WTC11 (cell line): ENCODE data around the gene TRIM40. TPM values are rescaled to one million over a fixed set of nuclear protein-coding genes. Genes with fewer than 3 reads are reported as not detected.

Experiments
- ATAC-seq: fragments of 200-7000 bp; cut with Tn5 transposase; 2 replicates; pipeline ENCODE4 v1.10.0; 2021; ENCODE audit warnings: mild to moderate bottlenecking, moderate library complexity
- Bru-seq: library from RNA; stranded (reverse); fragments of 400-500 nt; gene quantifications from one replicate; lab custom pipeline; 2021; lab: Mats Ljungman, UMichigan
- CTCF ChIA-PET: fragments of 300-600 bp; sonication (Branson Sonifier 250); formaldehyde crosslinking; loops from one replicate; lab custom pipeline; 2021; ENCODE audit warnings: antibody characterized with exemption; lab: Charles Lee
- POLR2A ChIA-PET: fragments of 350-600 bp; sonication (Branson Sonifier 250); formaldehyde crosslinking; loops from one replicate; lab custom pipeline; 2021; ENCODE audit warnings: antibody characterized with exemption; lab: Charles Lee
- DNase-seq: peaks from one replicate; pipeline ENCODE4 v3.0.0; 2021; ENCODE audit warnings: low spot score
- H3K27ac Mint-ChIP-seq: 2 replicates; pipeline ENCODE4 v1.8.0; 2021; ENCODE audit warnings: mixed read lengths
- H3K27me3 Mint-ChIP-seq: 2 replicates; pipeline ENCODE4 v1.8.0; 2021; ENCODE audit warnings: low read depth, mild to moderate bottlenecking, moderate library complexity, mixed read lengths
- H3K36me3 Mint-ChIP-seq: 2 replicates; pipeline ENCODE4 v1.8.0; 2021; ENCODE audit warnings: mixed read lengths
- H3K4me1 Mint-ChIP-seq: 2 replicates; pipeline ENCODE4 v1.8.0; 2022; ENCODE audit warnings: mixed read lengths
- H3K4me3 Mint-ChIP-seq: 2 replicates; pipeline ENCODE4 v1.8.0; 2021; ENCODE audit warnings: mild to moderate bottlenecking, moderate library complexity, mixed read lengths
- H3K9me3 Mint-ChIP-seq: 2 replicates; pipeline ENCODE4 v1.8.0; 2021; ENCODE audit warnings: mixed read lengths
- CREB1 ChIP-seq: sonication (generic); formaldehyde crosslinking; IDR thresholded peaks from 2 replicates; pipeline ENCODE4 v1.8.0; 2023; ENCODE audit warnings: mild to moderate bottlenecking, missing genetic modification reagents
- E2F1 ChIP-seq: sonication (generic); formaldehyde crosslinking; IDR thresholded peaks from 2 replicates; pipeline ENCODE4 v1.8.0; 2022; ENCODE audit warnings: mild to moderate bottlenecking, missing genetic modification reagents
- ERG ChIP-seq: fragments of 250-450 bp; sonication (Bioruptor Pico); IDR thresholded peaks from 2 replicates; pipeline ENCODE4 v1.8.0; 2021; ENCODE audit warnings: mild to moderate bottlenecking
- ESRRA ChIP-seq: sonication (generic); formaldehyde crosslinking; IDR thresholded peaks from 2 replicates; pipeline ENCODE4 v1.8.1; 2022; ENCODE audit warnings: mild to moderate bottlenecking, missing genetic modification reagents, borderline replicate concordance
- MXD4 ChIP-seq: fragments of 250-450 bp; sonication (Bioruptor Pico); IDR thresholded peaks from 2 replicates; pipeline ENCODE4 v1.8.0; 2021; ENCODE audit warnings: mild to moderate bottlenecking, moderate library complexity, borderline replicate concordance
- NFE2L1 ChIP-seq: sonication (generic); formaldehyde crosslinking; IDR thresholded peaks from 2 replicates; pipeline ENCODE4 v1.8.1; 2023; ENCODE audit warnings: missing genetic modification reagents
- NFYB ChIP-seq: sonication (generic); formaldehyde crosslinking; conservative IDR thresholded peaks from 2 replicates; pipeline ENCODE4 v1.8.0; 2022; ENCODE audit warnings: low read depth, missing genetic modification reagents
- NR1H2 ChIP-seq: sonication (generic); formaldehyde crosslinking; IDR thresholded peaks from 2 replicates; pipeline ENCODE4 v1.9.0; 2021; ENCODE audit warnings: mild to moderate bottlenecking, moderate library complexity, missing genetic modification reagents
- PRDM15 ChIP-seq: sonication (generic); formaldehyde crosslinking; IDR thresholded peaks from 2 replicates; pipeline ENCODE4 v1.8.0; 2022; ENCODE audit warnings: missing genetic modification reagents
- RORB ChIP-seq: fragments of 250-450 bp; sonication (Bioruptor Pico); IDR thresholded peaks from 2 replicates; pipeline ENCODE4 v1.9.0; 2021; ENCODE audit warnings: mild to moderate bottlenecking
- SP1 ChIP-seq: sonication (generic); formaldehyde crosslinking; conservative IDR thresholded peaks from 2 replicates; pipeline ENCODE4 v1.8.1; 2022; ENCODE audit warnings: missing genetic modification reagents
- TEAD1 ChIP-seq: sonication (generic); formaldehyde crosslinking; IDR thresholded peaks from 2 replicates; pipeline ENCODE4 v1.8.0; 2022; ENCODE audit warnings: mild to moderate bottlenecking, missing genetic modification reagents
- USF2 ChIP-seq: sonication (generic); formaldehyde crosslinking; IDR thresholded peaks from 2 replicates; pipeline ENCODE4 v1.8.1; 2023; ENCODE audit warnings: mild to moderate bottlenecking, missing genetic modification reagents, moderate library complexity
- ZNF121 ChIP-seq: sonication (generic); formaldehyde crosslinking; IDR thresholded peaks from 2 replicates; pipeline ENCODE4 v1.8.0; 2023; ENCODE audit warnings: missing genetic modification reagents
- ZNF263 ChIP-seq: sonication (generic); formaldehyde crosslinking; IDR thresholded peaks from 2 replicates; pipeline ENCODE4 v1.8.1; 2022; ENCODE audit warnings: low read depth, mild to moderate bottlenecking, moderate library complexity, missing genetic modification reagents
- ZNF416 ChIP-seq: fragments of 250-450 bp; sonication (Bioruptor Pico); IDR thresholded peaks from 2 replicates; pipeline ENCODE4 v1.9.0; 2021; ENCODE audit warnings: mild to moderate bottlenecking, inconsistent platforms
- ZNF532 ChIP-seq: fragments of 250-450 bp; sonication (Bioruptor Pico); IDR thresholded peaks from 2 replicates; pipeline ENCODE4 v1.9.0; 2021; ENCODE audit warnings: mild to moderate bottlenecking, borderline replicate concordance
- ZSCAN18 ChIP-seq: fragments of 250-450 bp; sonication (Bioruptor Pico); IDR thresholded peaks from 2 replicates; pipeline ENCODE4 v2.1.2; 2022; ENCODE audit warnings: mild to moderate bottlenecking, moderate library complexity
- long read RNA-seq, 3 experiments: library from RNA in 1 of 3; library from capped mRNA in 1 of 3; library from polyadenylated mRNA in 1 of 3; unstranded in 2 of 3; stranded (forward) in 1 of 3; transcript quantifications; one replicate each; pipeline ENCODE4 v2.0.0, GENCODE V29; 2021
- total RNA-seq: library from RNA; stranded (reverse); gene quantifications from 3 replicates; pipeline ENCODE4 v1.2.3, GENCODE V29; 2021

Gene TRIM40
- total RNA-seq (not detected in 3 replicates), Bru-seq, nascent RNA (not detected)
- long read RNA-seq, experiment 1 = 0 reads
- long read RNA-seq, experiment 2 = 0 reads
- long read RNA-seq, experiment 3 = 0 reads

GRCh38 chr6:30135757-30136156 lies at the start of gene TRIM40:
Gene TRIM40 (plus strand): TSS chr6:30136140. CDS start chr6:30137037, 897 bp downstream.
- peaks cover 54% of the 10 kb centered on the region for H3K27me3 Mint-ChIP-seq
- no peak for DNase-seq
- H3K36me3 Mint-ChIP-seq = no peaks in the 10 kb centered on the region
- H3K27ac Mint-ChIP-seq = no peak within 1 kb of the TSS
- no peaks in the 10 kb centered on the region for H3K9me3 Mint-ChIP-seq
- peaks cover 4% of the 10 kb centered on the region for H3K4me1 Mint-ChIP-seq
- ChIA-PET CTCF (interaction anchor here (1.0 kb wide), 1 partner anchor 33 kb away, joined by 5 read pairs; no protein-coding TSS in a partner anchor), POLR2A (no interaction called here)
- TF ChIP-seq NFYB (CRISPR knock-in tag) = no peak
- no peak for TF ChIP-seq ZNF263 (CRISPR knock-in tag)
- no peak for TF ChIP-seq RORB (CRISPR knock-in tag)
- no peak for TF ChIP-seq NFE2L1
- no peak for TF ChIP-seq ZSCAN18 (CRISPR knock-in tag)
- TF ChIP-seq TEAD1 (CRISPR knock-in tag) = no peak
- TF ChIP-seq E2F1 (CRISPR knock-in tag) = no peak
- TF ChIP-seq NR1H2 (CRISPR knock-in tag) = no peak
- no peak for TF ChIP-seq ZNF121 (CRISPR knock-in tag)
- no peak for TF ChIP-seq SP1 (CRISPR knock-in tag)
- TF ChIP-seq USF2 = no peak
- TF ChIP-seq ESRRA = no peak
- no peak for TF ChIP-seq CREB1 (CRISPR knock-in tag)
- TF ChIP-seq ZNF416 (CRISPR knock-in tag) = no peak
- no peak for TF ChIP-seq ZNF532
- TF ChIP-seq ERG (CRISPR knock-in tag) = no peak
- no peak for TF ChIP-seq PRDM15 (CRISPR knock-in tag)
- TF ChIP-seq MXD4 (CRISPR knock-in tag) = no peak
- no peak for ATAC-seq
- H3K4me3 Mint-ChIP-seq = no peak within 1 kb of the TSS
